Osteoblast (primary cell): Measurements from ENCODE around the gene SLC15A1. TPM values are rescaled to one million over a fixed set of nuclear protein-coding genes. Genes with fewer than 3 reads are reported as not detected.

Experiments
- DNase-seq: peaks from one replicate; pipeline ENCODE4 v3.0.0; 2011; ENCODE audit warnings: low spot score, mixed read lengths; ENCODE audit not compliant: insufficient read length; ENCODE audit errors: missing footprints
- H2AFZ ChIP-seq: 2 replicates; pipeline ENCODE4 v1.6.0; 2011; ENCODE audit warnings: mild to moderate bottlenecking, low read length
- H3K27ac ChIP-seq: 2 replicates; pipeline ENCODE4 v1.5.1; 2011; ENCODE audit warnings: mild to moderate bottlenecking, low read depth, low read length, moderate library complexity
- H3K27me3 ChIP-seq: 2 replicates; pipeline ENCODE4 v1.6.0; 2012; ENCODE audit warnings: mild to moderate bottlenecking, control low read depth, inconsistent platforms, low read length, moderate library complexity; ENCODE audit not compliant: insufficient read depth
- H3K36me3 ChIP-seq: 2 replicates; pipeline ENCODE4 v1.5.1; 2011; ENCODE audit warnings: mild to moderate bottlenecking, low read length, control low read depth, moderate library complexity; ENCODE audit not compliant: insufficient read depth
- H3K4me1 ChIP-seq: 2 replicates; pipeline ENCODE4 v1.5.1; 2011; ENCODE audit warnings: mild to moderate bottlenecking, low read length, control low read depth, moderate library complexity; ENCODE audit not compliant: insufficient read depth
- H3K4me2 ChIP-seq: 2 replicates; pipeline ENCODE4 v1.6.0; 2011; ENCODE audit warnings: mild to moderate bottlenecking, low read length; ENCODE audit not compliant: insufficient read depth
- H3K4me3 ChIP-seq: fragments of 200-600 bp; sonication (generic); 3 replicates; pipeline ENCODE4 v1.5.1; 2012; ENCODE audit warnings: mild to moderate bottlenecking, low read length, inconsistent platforms; ENCODE audit not compliant: insufficient read depth
- H3K79me2 ChIP-seq: 2 replicates; pipeline ENCODE4 v1.6.0; 2012; ENCODE audit warnings: mild to moderate bottlenecking, low read length, control low read depth, inconsistent platforms; ENCODE audit not compliant: insufficient read depth
- H3K9me3 ChIP-seq: 2 replicates; pipeline ENCODE4 v1.5.1; 2011; ENCODE audit warnings: low read depth, low read length, control low read depth
- H4K20me1 ChIP-seq: 2 replicates; pipeline ENCODE4 v1.6.0; 2012; ENCODE audit warnings: mild to moderate bottlenecking, low read length, control low read depth; ENCODE audit not compliant: insufficient read depth
- CTCF ChIP-seq: IDR thresholded peaks from 2 replicates; pipeline ENCODE4 v1.5.1; 2011; ENCODE audit warnings: mild to moderate bottlenecking, low read depth, low read length, moderate library complexity; ENCODE audit errors: extremely low read depth
- total RNA-seq: library from RNA; depleted of rRNA; stranded (reverse); fragments of >200 nt; gene quantifications from 2 replicates; pipeline ENCODE4 v1.2.3, GENCODE V29; 2012

The SLC15A1 gene
- total RNA-seq, 1 donor, result not detected

- no peak for DNase-seq
- H3K4me1 ChIP-seq, result no peaks in the 10 kb centered on the region
- no peak overlapping the region for H3K27ac ChIP-seq
- no peak overlapping the region for H3K4me2 ChIP-seq
- no peaks in the 10 kb centered on the region for H4K20me1 ChIP-seq
- no peaks in the 10 kb centered on the region for H3K36me3 ChIP-seq
- H3K4me3 ChIP-seq, result no peak overlapping the region
- H2AFZ ChIP-seq, result no peak overlapping the region
- H3K27me3 ChIP-seq, result peaks cover 9% of the 10 kb centered on the region
- TF ChIP-seq CTCF, result no peak
- no peaks in the 10 kb centered on the region for H3K79me2 ChIP-seq
- H3K9me3 ChIP-seq, result no peaks in the 10 kb centered on the region
Measured at GRCh38 chr13:98775386-98775785, 22.9 kb upstream of the SLC15A1 start.

GRCh38 chr13:98774776-98775175 is 22.3 kb upstream of the SLC15A1 start:
- H3K36me3 ChIP-seq, result no peaks in the 10 kb centered on the region
- no peak for TF ChIP-seq CTCF

GRCh38 chr13:98773921-98774320 is 21.4 kb upstream of the SLC15A1 start:
- H4K20me1 ChIP-seq, result no peaks in the 10 kb centered on the region
- no peak overlapping the region for H3K27ac ChIP-seq
- no peak overlapping the region for H3K4me3 ChIP-seq
- peaks cover 20% of the 10 kb centered on the region for H3K27me3 ChIP-seq
- no peak overlapping the region for H3K4me2 ChIP-seq
- TF ChIP-seq CTCF, result no peak
- H3K36me3 ChIP-seq, result no peaks in the 10 kb centered on the region
- no peaks in the 10 kb centered on the region for H3K4me1 ChIP-seq
- no peak for DNase-seq
- H3K9me3 ChIP-seq, result no peaks in the 10 kb centered on the region
- no peaks in the 10 kb centered on the region for H3K79me2 ChIP-seq
- H2AFZ ChIP-seq, result no peak overlapping the region

More at GRCh38 chr13:98774776-98775175, 22.3 kb upstream of the SLC15A1 start:
- DNase-seq, result no peak
- Histone ChIP-seq H3K27me3 (peaks cover 15% of the 10 kb centered on the region), H3K4me1 (no peaks in the 10 kb centered on the region), H3K4me2 (no peak overlapping the region), H3K27ac (no peak overlapping the region), H3K4me3 (no peak overlapping the region), H3K9me3 (no peaks in the 10 kb centered on the region), H4K20me1 (no peaks in the 10 kb centered on the region), H3K79me2 (no peaks in the 10 kb centered on the region), H2AFZ (no peak overlapping the region)

GRCh38 chr13:98772794-98773452 is 20.5 kb upstream of the SLC15A1 start:
- H2AFZ ChIP-seq, result no peak overlapping the region

More at GRCh38 chr13:98772794-98773452, 20.5 kb upstream of the SLC15A1 start:
- peaks cover 29% of the 10 kb centered on the region for H3K27me3 ChIP-seq
- H3K9me3 ChIP-seq, result no peaks in the 10 kb centered on the region
- no peaks in the 10 kb centered on the region for H3K79me2 ChIP-seq
- H3K4me1 ChIP-seq, result no peaks in the 10 kb centered on the region
- no peak for TF ChIP-seq CTCF
- no peak for DNase-seq
- no peak overlapping the region for H3K4me3 ChIP-seq
- H3K36me3 ChIP-seq, result no peaks in the 10 kb centered on the region
- H4K20me1 ChIP-seq, result no peaks in the 10 kb centered on the region
- H3K4me2 ChIP-seq, result no peak overlapping the region
- no peak overlapping the region for H3K27ac ChIP-seq
